OCI-LY7 (cell line): Measurements from ENCODE around the gene RPS21. TPM values are rescaled to one million over a fixed set of nuclear protein-coding genes. Genes with fewer than 3 reads are reported as not detected.

Source experiments
- BruUV-seq: library from RNA; stranded (reverse); fragments of 400-500 nt; replicated peaks from 2 replicates; lab custom pipeline; 2021; lab: Mats Ljungman, UMichigan
- CTCF ChIA-PET: fragments of 300-600 bp; sonication (Branson Sonifier 250); formaldehyde crosslinking; loops from one replicate; lab custom pipeline; 2022; ENCODE audit warnings: antibody characterized with exemption; ENCODE audit not compliant: unreplicated experiment; lab: Charles Lee
- POLR2A ChIA-PET: fragments of 300-600 bp; sonication (Branson Sonifier 250); formaldehyde crosslinking; loops from one replicate; lab custom pipeline; 2022; ENCODE audit warnings: antibody characterized with exemption; lab: Charles Lee
- DNase-seq: peaks from one replicate; pipeline ENCODE4 v3.0.0-alpha.2; 2015; ENCODE audit warnings: low spot score
- H2AFZ ChIP-seq: fragments of 200-600 bp; sonication (generic), shearing (Covaris generic); 2 replicates; pipeline ENCODE4 v1.6.1; 2014; ENCODE audit warnings: mild to moderate bottlenecking, antibody characterized with exemption, low read length, moderate library complexity
- H3K27ac ChIP-seq: fragments of 200-600 bp; sonication (generic); 2 replicates; pipeline ENCODE4 v1.5.1; 2014; ENCODE audit warnings: mixed run types, low read depth, mild to moderate bottlenecking, moderate library complexity, low read length, inconsistent platforms; ENCODE audit not compliant: poor library complexity, severe bottlenecking
- H3K36me3 ChIP-seq: fragments of 200-600 bp; sonication (generic); 2 replicates; pipeline ENCODE4 v1.6.1; 2014; ENCODE audit warnings: mild to moderate bottlenecking, antibody characterized with exemption, low read length, moderate library complexity, mixed read lengths; ENCODE audit not compliant: insufficient read depth
- H3K4me1 ChIP-seq: fragments of 200-600 bp; sonication (generic); 2 replicates; pipeline ENCODE4 v1.5.1; 2014; ENCODE audit warnings: mild to moderate bottlenecking, low read length; ENCODE audit not compliant: insufficient read depth, poor library complexity, severe bottlenecking
- H3K4me2 ChIP-seq: fragments of 200-600 bp; sonication (generic); 2 replicates; pipeline ENCODE4 v1.6.1; 2014; ENCODE audit warnings: mild to moderate bottlenecking, low read length
- H3K4me3 ChIP-seq: fragments of 200-600 bp; sonication (generic); 2 replicates; pipeline ENCODE4 v1.5.1; 2014; ENCODE audit warnings: mild to moderate bottlenecking, low read depth, low read length; ENCODE audit not compliant: poor library complexity, severe bottlenecking
- H3K79me2 ChIP-seq: fragments of 200-600 bp; sonication (generic); 2 replicates; pipeline ENCODE4 v1.6.1; 2016; ENCODE audit warnings: low read depth, mild to moderate bottlenecking, low read length, moderate library complexity, mixed read lengths; ENCODE audit not compliant: insufficient read depth
- H3K9me2 ChIP-seq: fragments of 200-600 bp; sonication (generic); 2 replicates; pipeline ENCODE4 v1.6.1; 2016; ENCODE audit warnings: mild to moderate bottlenecking, low read length, mixed read lengths; ENCODE audit not compliant: insufficient read depth
- H3K9me3 ChIP-seq: fragments of 200-600 bp; sonication (generic); 2 replicates; pipeline ENCODE4 v1.6.1; 2014; ENCODE audit warnings: mild to moderate bottlenecking, mixed run types, low read length, mixed read lengths
- H4K20me1 ChIP-seq: fragments of 200-600 bp; sonication (generic); 2 replicates; pipeline ENCODE4 v1.6.1; 2014; ENCODE audit warnings: mild to moderate bottlenecking, antibody characterized with exemption, low read length, moderate library complexity, mixed read lengths; ENCODE audit not compliant: insufficient read depth
- EZH2phosphoT487 ChIP-seq: fragments of 200-600 bp; sonication (generic); IDR thresholded peaks from 2 replicates; pipeline ENCODE4 v1.6.1; 2018; ENCODE audit warnings: low read depth, borderline replicate concordance, mild to moderate bottlenecking, mixed run types, antibody characterized with exemption, low read length, moderate library complexity, mixed read lengths
- intact Hi-C: fragments of 100-400 bp; cut with micrococcal nuclease; formaldehyde crosslinking; loops from one replicate; pipeline ENCODE4 v1.10.0; 2022; ENCODE audit not compliant: unreplicated experiment
- total RNA-seq, 2 experiments: library from RNA; depleted of rRNA in 1 of 2; stranded (reverse); fragments of >200 nt in 1 of 2; shearing (Covaris generic) in 1 of 2; gene quantifications; 2 replicates each; pipeline ENCODE4 v1.2.3, GENCODE V29; 2014 to 2022
- TF ChIP-seq, protein P1 (sequence below): fragments of 200-600 bp; sonication (generic); conservative IDR thresholded peaks from 2 replicates; pipeline ENCODE4 v1.5.1; 2014; ENCODE audit warnings: mild to moderate bottlenecking, antibody characterized with exemption, low read length, moderate library complexity, mixed read lengths

Gene RPS21
- total RNA-seq, 2 experiments from 2014 or later: 2,571 to 3,376 TPM

GRCh38 chr20:62359491-62360121 lies 27.3 kb upstream of the RPS21 start:
- no peak overlapping the region for H2AFZ ChIP-seq
- no peak for TF ChIP-seq EZH2phosphoT487
- TF ChIP-seq, protein P1, sequence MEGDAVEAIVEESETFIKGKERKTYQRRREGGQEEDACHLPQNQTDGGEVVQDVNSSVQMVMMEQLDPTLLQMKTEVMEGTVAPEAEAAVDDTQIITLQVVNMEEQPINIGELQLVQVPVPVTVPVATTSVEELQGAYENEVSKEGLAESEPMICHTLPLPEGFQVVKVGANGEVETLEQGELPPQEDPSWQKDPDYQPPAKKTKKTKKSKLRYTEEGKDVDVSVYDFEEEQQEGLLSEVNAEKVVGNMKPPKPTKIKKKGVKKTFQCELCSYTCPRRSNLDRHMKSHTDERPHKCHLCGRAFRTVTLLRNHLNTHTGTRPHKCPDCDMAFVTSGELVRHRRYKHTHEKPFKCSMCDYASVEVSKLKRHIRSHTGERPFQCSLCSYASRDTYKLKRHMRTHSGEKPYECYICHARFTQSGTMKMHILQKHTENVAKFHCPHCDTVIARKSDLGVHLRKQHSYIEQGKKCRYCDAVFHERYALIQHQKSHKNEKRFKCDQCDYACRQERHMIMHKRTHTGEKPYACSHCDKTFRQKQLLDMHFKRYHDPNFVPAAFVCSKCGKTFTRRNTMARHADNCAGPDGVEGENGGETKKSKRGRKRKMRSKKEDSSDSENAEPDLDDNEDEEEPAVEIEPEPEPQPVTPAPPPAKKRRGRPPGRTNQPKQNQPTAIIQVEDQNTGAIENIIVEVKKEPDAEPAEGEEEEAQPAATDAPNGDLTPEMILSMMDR: no peak
- no peaks in the 10 kb centered on the region; the same call in 1 of the 2 replicates for H3K36me3 ChIP-seq
- CTCF ChIA-PET: interaction anchor here (0.5 kb wide), 1 partner anchor 28 kb away, joined by 3 read pairs; no protein-coding TSS in a partner anchor
- intact Hi-C loops: loop anchor here (1.0 kb wide), 1 partner anchor 20 kb away; no protein-coding TSS in a partner anchor
- BruUV-seq: no TSS peak
- H3K4me2 ChIP-seq: peak overlapping the region; percentile 61
- no peaks in the 10 kb centered on the region for H3K79me2 ChIP-seq
- peaks cover 66% of the 10 kb centered on the region for H3K4me1 ChIP-seq
- H3K9me3 ChIP-seq: no peaks in the 10 kb centered on the region
- POLR2A ChIA-PET: interaction anchor here (1.4 kb wide), 1 partner anchor 20 kb away, joined by 5 read pairs; no protein-coding TSS in a partner anchor
- H3K4me3 ChIP-seq: no peak overlapping the region
- peak overlapping the region; percentile 46 for H3K27ac ChIP-seq
- no peaks in the 10 kb centered on the region for H4K20me1 ChIP-seq
- no peaks in the 10 kb centered on the region for H3K9me2 ChIP-seq
- DNase-seq: no peak

DNA sequence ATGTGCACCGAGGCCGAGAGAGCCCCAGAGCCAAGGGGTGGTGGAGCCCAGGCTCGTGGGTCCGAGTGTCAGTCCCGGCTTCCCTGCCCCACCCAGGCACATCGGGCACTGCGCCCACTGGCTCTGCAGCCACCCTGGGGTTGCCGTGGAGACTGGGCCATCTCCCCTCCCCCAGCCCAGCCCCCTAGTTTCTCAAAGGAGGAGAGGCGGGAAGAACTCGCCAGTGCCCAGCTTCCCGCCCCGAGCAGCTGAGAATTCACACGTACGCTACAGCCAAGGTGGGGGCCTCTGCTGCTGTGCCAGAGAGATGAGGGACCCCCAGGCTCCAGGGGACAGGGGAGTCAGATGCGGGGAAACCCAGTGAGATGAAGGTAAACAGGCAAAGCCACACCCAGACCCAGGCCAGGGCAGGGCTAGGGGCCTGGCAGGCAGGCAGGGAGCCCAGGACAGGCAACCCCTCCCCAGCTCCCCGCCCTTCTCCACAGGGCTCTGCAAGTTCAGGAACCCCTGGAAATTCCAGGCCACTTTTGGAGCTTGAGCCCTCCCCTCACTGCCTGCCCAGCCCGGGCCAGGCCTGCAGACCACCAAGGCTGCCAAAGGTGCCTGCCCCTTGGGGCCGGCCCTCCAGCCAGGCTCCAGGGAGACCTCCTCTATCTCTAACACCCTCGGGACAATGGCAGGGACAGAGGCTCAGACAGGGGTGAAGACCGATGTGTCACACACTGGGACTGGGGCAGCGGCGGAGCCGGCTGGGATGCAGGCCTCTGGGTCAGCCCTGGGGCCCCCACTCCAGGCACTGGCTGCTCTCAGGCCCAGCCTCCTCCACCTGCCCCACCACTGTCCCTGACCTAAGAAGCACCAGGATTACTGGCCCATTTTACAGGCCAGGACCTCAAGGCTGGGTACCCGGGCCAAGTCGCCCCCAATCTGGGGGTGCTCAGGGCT lies 25.8 kb upstream of the RPS21 start:
- no peaks in the 10 kb centered on the region for H3K79me2 ChIP-seq
- ChIA-PET POLR2A (no interaction called here), CTCF (no interaction called here)
- H3K27ac ChIP-seq: peak overlapping the region; percentile 11
- TF ChIP-seq, protein P1: no peak
- no peak for TF ChIP-seq EZH2phosphoT487
- no peak overlapping the region for H3K4me3 ChIP-seq
- H3K36me3 ChIP-seq: no peaks in the 10 kb centered on the region; the same call in 1 of the 2 replicates
- H3K9me2 ChIP-seq: no peaks in the 10 kb centered on the region
- no peaks in the 10 kb centered on the region for H3K9me3 ChIP-seq
- H4K20me1 ChIP-seq: no peaks in the 10 kb centered on the region
- BruUV-seq: no TSS peak
- no peak for DNase-seq
- intact Hi-C loops: no loop called here
- peaks cover 68% of the 10 kb centered on the region for H3K4me1 ChIP-seq
- no peak overlapping the region for H3K4me2 ChIP-seq
- H2AFZ ChIP-seq: no peak overlapping the region
